PC-3 (cell line): ENCODE measurements around the gene RHBDD1. TPM values are rescaled to one million over a fixed set of nuclear protein-coding genes. Genes with fewer than 3 reads are reported as not detected.

Experiments used
- ATAC-seq: fragments of 200-7000 bp; cut with Tn5 transposase; 2 replicates; pipeline ENCODE4 v1.9.1; 2020; ENCODE audit warnings: mild to moderate bottlenecking, moderate library complexity
- BruUV-seq: library from RNA; stranded (reverse); fragments of 400-500 nt; replicated peaks from 2 replicates; lab custom pipeline; 2021; lab: Mats Ljungman, UMichigan
- CTCF ChIA-PET: fragments of 300-600 bp; sonication (Branson Sonifier 250); formaldehyde crosslinking; loops from one replicate; lab custom pipeline; 2022; ENCODE audit warnings: antibody characterized with exemption; lab: Charles Lee
- POLR2A ChIA-PET: fragments of 300-600 bp; sonication (Branson Sonifier 250); formaldehyde crosslinking; loops from one replicate; lab custom pipeline; 2022; ENCODE audit warnings: antibody characterized with exemption; ENCODE audit not compliant: unreplicated experiment; lab: Charles Lee
- DNase-seq: peaks from one replicate; pipeline ENCODE4 v3.0.0-alpha.2; 2015
- H2AFZ ChIP-seq: fragments of 300-600 bp; sonication (generic); 2 replicates; pipeline ENCODE4 v1.6.0; 2016; ENCODE audit warnings: antibody characterized with exemption, low read length
- H3F3A ChIP-seq: fragments of 300-600 bp; sonication (generic); one replicate; pipeline ENCODE4 v1.6.0; 2017; ENCODE audit warnings: antibody characterized with exemption, low read length, control low read depth, mild to moderate bottlenecking; ENCODE audit not compliant: unreplicated experiment
- H3K27ac ChIP-seq: fragments of 300-600 bp; sonication (generic); 2 replicates; pipeline ENCODE4 v1.5.1; 2016; ENCODE audit warnings: mild to moderate bottlenecking, low read length
- H3K27me3 ChIP-seq: fragments of 300-600 bp; sonication (generic); 2 replicates; pipeline ENCODE4 v1.6.1; 2016; ENCODE audit warnings: low read length, mixed read lengths
- H3K36me3 ChIP-seq: fragments of 300-600 bp; sonication (generic); 2 replicates; pipeline ENCODE4 v1.6.1; 2016; ENCODE audit warnings: low read depth, mixed run types, low read length, mixed read lengths
- H3K4me1 ChIP-seq: fragments of 300-600 bp; sonication (generic); 2 replicates; pipeline ENCODE4 v1.5.1; 2016; ENCODE audit warnings: low read length; ENCODE audit not compliant: insufficient read depth
- H3K4me2 ChIP-seq: fragments of 300-600 bp; sonication (generic); 2 replicates; pipeline ENCODE4 v1.6.0; 2016; ENCODE audit warnings: low read length
- H3K4me3 ChIP-seq: fragments of 300-600 bp; sonication (generic); 2 replicates; pipeline ENCODE4 v1.5.1; 2016; ENCODE audit warnings: mild to moderate bottlenecking, low read length, mixed read lengths
- H3K79me2 ChIP-seq: fragments of 300-600 bp; sonication (generic); 2 replicates; pipeline ENCODE4 v1.6.1; 2017; ENCODE audit warnings: low read length, mixed read lengths
- H3K9ac ChIP-seq: fragments of 300-600 bp; sonication (generic); 2 replicates; pipeline ENCODE4 v1.6.0; 2016; ENCODE audit warnings: mild to moderate bottlenecking, low read length
- H3K9me2 ChIP-seq: fragments of 300-600 bp; sonication (generic); replicated peaks from 2 replicates; pipeline ENCODE4 v1.6.1; 2016; ENCODE audit warnings: mixed run types, low read length, mixed read lengths
- H3K9me3 ChIP-seq: fragments of 300-600 bp; sonication (generic); 2 replicates; pipeline ENCODE4 v1.6.1; 2016; ENCODE audit warnings: low read length, mixed read lengths
- H4K20me1 ChIP-seq: fragments of 300-600 bp; sonication (generic); 2 replicates; pipeline ENCODE4 v1.6.1; 2016; ENCODE audit warnings: low read length, mixed read lengths
- CTCF ChIP-seq: fragments of 300-600 bp; sonication (generic); conservative IDR thresholded peaks from 2 replicates; pipeline ENCODE4 v1.5.1; 2017; ENCODE audit warnings: antibody characterized with exemption, low read depth, mild to moderate bottlenecking, low read length
- EZH2 ChIP-seq: fragments of 300-600 bp; sonication (generic); IDR thresholded peaks from one replicate; pipeline ENCODE4 v1.6.1; 2017; ENCODE audit warnings: antibody characterized with exemption, mild to moderate bottlenecking, low read length; ENCODE audit not compliant: unreplicated experiment
- EZH2phosphoT487 ChIP-seq: fragments of 300-600 bp; sonication (generic); IDR thresholded peaks from 2 replicates; pipeline ENCODE4 v1.6.1; 2018; ENCODE audit warnings: mild to moderate bottlenecking, antibody characterized with exemption, low read length, borderline replicate concordance
- intact Hi-C: fragments of 100-400 bp; cut with micrococcal nuclease; formaldehyde crosslinking; loops from 2 replicates; pipeline ENCODE4 v1.9.0; 2023
- total RNA-seq: library from RNA; depleted of rRNA; stranded (reverse); fragments of >200 nt; gene quantifications from 2 replicates; pipeline ENCODE4 v1.2.3, GENCODE V29; 2014

Gene RHBDD1
- total RNA-seq, 1 experiment from 2014 or later = 9.1 TPM

- ChIA-PET POLR2A (interaction anchor here (0.6 to 0.8 kb wide), 2 partner anchors 59 to 658 kb away, joined by 3 to 5 read pairs; no protein-coding TSS in a partner anchor), CTCF (no interaction called here)
- TF ChIP-seq CTCF (no peak), EZH2 (no peak), EZH2phosphoT487 (no peak)
- H3F3A ChIP-seq = no peaks in the 10 kb centered on the region
- peak overlapping the region; percentile 96 for H3K9ac ChIP-seq
- DNase-seq = no peak
- H4K20me1 ChIP-seq = peaks cover 23% of the 10 kb centered on the region
- peak overlapping the region; percentile 88 for H3K4me3 ChIP-seq
- no peaks in the 10 kb centered on the region for H3K27me3 ChIP-seq
- no peaks in the 10 kb centered on the region for H3K9me2 ChIP-seq
- peak overlapping the region; percentile 74 for H2AFZ ChIP-seq
- intact Hi-C loops = loop anchor here (5.0 to 10.0 kb wide), 4 partner anchors 49 to 996 kb away; no protein-coding TSS in a partner anchor
- H3K9me3 ChIP-seq = no peaks in the 10 kb centered on the region
- BruUV-seq = no TSS peak
- ATAC-seq = no peak; the same call in 1 of the 2 replicates
- peaks cover 98% of the 10 kb centered on the region for H3K79me2 ChIP-seq
- peak overlapping the region; percentile 97 for H3K4me2 ChIP-seq
- H3K36me3 ChIP-seq = peaks cover 59% of the 10 kb centered on the region
- peaks cover 37% of the 10 kb centered on the region for H3K4me1 ChIP-seq
- peak overlapping the region; percentile 88 for H3K27ac ChIP-seq
These were observed 44.8 kb upstream of the RHBDD1 start for GRCh38 chr2:226791056-226791486.

GRCh38 chr2:226791487-226792081 lies 44.3 kb upstream of the RHBDD1 start:
- peaks cover 23% of the 10 kb centered on the region for H4K20me1 ChIP-seq
- H3K27ac ChIP-seq = peak overlapping the region; percentile 88
- CTCF ChIA-PET = no interaction called here
- H3F3A ChIP-seq = no peaks in the 10 kb centered on the region
- intact Hi-C loops = loop anchor here (2.0 to 10.0 kb wide), 6 partner anchors 49 to 997 kb away; no protein-coding TSS in a partner anchor
- no peaks in the 10 kb centered on the region for H3K9me3 ChIP-seq
- no peaks in the 10 kb centered on the region for H3K9me2 ChIP-seq
- TF ChIP-seq EZH2phosphoT487 = no peak
- peak; percentile 18; the same call in 1 of the 2 replicates for TF ChIP-seq CTCF
- DNase-seq (peak; percentile 87), ATAC-seq (peak; percentile 66)
- H2AFZ ChIP-seq = peak overlapping the region; percentile 74
- POLR2A ChIA-PET = interaction anchor here (0.6 to 0.8 kb wide), 3 partner anchors 18 to 580 kb away, joined by 3 to 6 read pairs (median 5); no protein-coding TSS in a partner anchor
- peaks cover 59% of the 10 kb centered on the region for H3K36me3 ChIP-seq
- no peaks in the 10 kb centered on the region for H3K27me3 ChIP-seq
- no TSS peak for BruUV-seq
- peak overlapping the region; percentile 97 for H3K4me2 ChIP-seq
- peaks cover 39% of the 10 kb centered on the region for H3K4me1 ChIP-seq
- H3K79me2 ChIP-seq = peaks cover 98% of the 10 kb centered on the region
- peak overlapping the region; percentile 96 for H3K9ac ChIP-seq
- peak overlapping the region; percentile 88 for H3K4me3 ChIP-seq
